Stimulated activated naive B cell treated with anti-CD40 and anti-IgM and Interleukin-4, amounts not matched to agents 10 μg/mL and 1 μg/mL and 100 μg/mL, for 72 hours (primary cell): Measurements from ENCODE around the gene KLHL2.
"Not testable (repeated sequence)": the region's sequence is repeated elsewhere in the genome, so short reads cannot be mapped to it uniquely, and the experiment has no call there.

Source experiments
- ATAC-seq, 2 donors: fragments of 150-1000 bp; cut with Tn5 transposase; replicated peaks; 2 replicates each; pipeline ENCODE4 v1.10.0; 2021; ENCODE audit warnings: moderate library complexity in 1 of 2
- DNase-seq: peaks from one replicate; pipeline ENCODE4 v3.0.0; 2021
- H3K27ac Mint-ChIP-seq: one replicate; pipeline ENCODE4 v1.8.0; 2022; ENCODE audit warnings: mild to moderate bottlenecking, mixed read lengths
- H3K27me3 Mint-ChIP-seq, 2 donors: one replicate each; pipeline ENCODE4 v1.8.0; 2022; ENCODE audit warnings: mixed read lengths in 2 of 2
- H3K36me3 Mint-ChIP-seq, 2 donors: one replicate each; pipeline ENCODE4 v1.8.0; 2022; ENCODE audit warnings: mixed read lengths in 2 of 2, mild to moderate bottlenecking in 1 of 2
- H3K4me1 Mint-ChIP-seq, 2 donors: one replicate each; pipeline ENCODE4 v1.8.0; 2022; ENCODE audit warnings: mixed read lengths in 2 of 2, mild to moderate bottlenecking in 1 of 2
- H3K4me3 Mint-ChIP-seq, 2 donors: one replicate each; pipeline ENCODE4 v1.8.0; 2022; ENCODE audit warnings: mild to moderate bottlenecking in 2 of 2, mixed read lengths in 2 of 2, moderate library complexity in 1 of 2
- H3K9me3 Mint-ChIP-seq, 2 donors: one replicate each; pipeline ENCODE4 v1.8.0; 2022; ENCODE audit warnings: mixed read lengths in 2 of 2, mild to moderate bottlenecking in 1 of 2

The KLHL2 gene

GRCh38 chr4:165273443-165273842 lies 66.1 kb downstream of the KLHL2 start:
- H3K27ac Mint-ChIP-seq, H3K27me3 Mint-ChIP-seq, H3K9me3 Mint-ChIP-seq, DNase-seq, H3K4me3 Mint-ChIP-seq, ATAC-seq: not testable (repeated sequence)
- Mint-ChIP-seq H3K4me1 (peaks cover 5 to 24% of the 10 kb centered on the region in 2 donors), H3K36me3 (peaks cover 29 to 47% of the 10 kb centered on the region in 2 donors)

DNA sequence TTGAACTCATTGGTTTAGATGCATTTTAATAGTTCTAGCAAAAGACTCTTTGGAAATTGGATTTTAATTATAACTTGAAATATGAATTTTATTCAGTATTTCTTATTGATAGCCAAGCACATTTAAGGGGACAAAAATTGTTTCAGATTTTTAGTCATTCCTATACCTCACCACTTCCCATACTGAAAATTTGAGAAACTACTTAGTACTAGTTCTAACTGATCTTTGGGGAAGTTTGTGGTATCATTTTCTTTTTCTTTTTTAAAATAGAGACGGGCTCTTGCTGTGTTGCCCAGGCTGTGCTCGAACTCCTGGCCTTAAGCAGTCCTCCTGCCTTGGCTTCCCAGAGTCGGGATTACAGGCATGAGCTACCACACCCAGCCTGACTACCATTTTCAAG lies 68.0 kb downstream of the KLHL2 start:
- H3K9me3 Mint-ChIP-seq, H3K27ac Mint-ChIP-seq, H3K27me3 Mint-ChIP-seq, DNase-seq, H3K4me3 Mint-ChIP-seq: not testable (repeated sequence)
- Mint-ChIP-seq H3K36me3 (peaks cover 28 to 40% of the 10 kb centered on the region in 2 donors), H3K4me1 (peaks cover 5 to 14% of the 10 kb centered on the region in 2 donors)
- ATAC-seq: peak; percentile 57 to 75

DNA sequence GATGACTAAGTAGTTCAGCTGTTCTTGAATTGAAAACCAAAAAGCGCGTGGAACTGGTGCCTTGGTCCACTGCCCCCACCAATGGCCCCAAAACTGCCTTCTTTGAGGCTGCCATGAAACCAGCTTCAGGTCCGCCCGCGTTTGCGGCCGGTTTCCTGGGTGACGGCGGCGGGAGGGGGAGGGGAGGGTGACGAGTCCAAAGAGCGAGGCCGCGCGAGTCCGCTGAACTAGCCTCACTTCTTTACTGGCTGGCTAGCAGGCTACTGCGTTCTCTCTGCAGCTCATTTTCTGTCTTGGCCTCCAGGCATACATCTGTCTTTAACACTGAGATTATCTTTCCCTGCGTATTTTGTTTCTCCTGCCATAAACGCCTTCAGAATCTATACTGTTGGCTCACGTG lies 72.2 kb downstream of the KLHL2 start:
- not testable (repeated sequence) for ATAC-seq, H3K4me1 Mint-ChIP-seq, H3K4me3 Mint-ChIP-seq, H3K27me3 Mint-ChIP-seq, DNase-seq, H3K9me3 Mint-ChIP-seq, H3K27ac Mint-ChIP-seq
- peaks cover 28 to 46% of the 10 kb centered on the region in 2 donors for H3K36me3 Mint-ChIP-seq

GRCh38 chr4:165284697-165285096 lies 77.3 kb downstream of the KLHL2 start:
- H3K4me1 Mint-ChIP-seq: peaks cover 22 to 36% of the 10 kb centered on the region in 2 donors
- not testable (repeated sequence) for H3K27me3 Mint-ChIP-seq, H3K9me3 Mint-ChIP-seq, H3K4me3 Mint-ChIP-seq, DNase-seq, ATAC-seq, H3K27ac Mint-ChIP-seq
- H3K36me3 Mint-ChIP-seq: peaks cover 35 to 40% of the 10 kb centered on the region in 2 donors

DNA sequence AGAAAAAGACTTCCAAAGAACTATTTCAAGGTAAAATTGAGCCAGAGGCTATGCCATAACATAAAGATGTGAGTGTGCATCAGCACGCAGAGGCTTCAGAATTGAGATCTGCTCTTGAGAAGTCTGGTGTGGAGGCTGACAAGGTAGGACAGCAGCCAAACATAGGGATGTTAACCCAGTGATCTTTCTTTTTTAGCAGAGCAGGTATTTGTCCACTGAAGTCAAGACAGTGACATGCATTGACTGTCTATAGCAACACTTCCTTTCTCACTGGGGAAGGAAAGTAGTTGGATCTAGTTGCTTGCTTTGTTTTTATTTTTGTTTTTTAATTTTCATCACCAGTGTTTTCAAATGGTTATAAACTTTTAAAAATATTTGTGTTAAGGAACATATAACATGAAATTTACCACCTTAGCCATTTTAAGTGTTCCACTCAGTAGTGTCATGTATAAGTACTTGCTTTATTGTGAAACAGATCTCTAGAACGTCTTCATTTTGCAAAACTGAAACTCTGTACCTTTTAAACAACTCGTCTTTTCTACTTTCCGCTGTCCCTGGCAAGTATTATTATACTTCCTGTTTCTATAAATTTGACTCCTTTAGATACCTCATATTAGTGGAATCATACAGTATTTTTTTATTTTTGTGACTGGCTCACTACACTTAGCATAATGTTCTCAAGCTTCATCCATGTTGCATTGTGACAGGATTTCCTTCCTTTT lies 79.4 kb downstream of the KLHL2 start:
- DNase-seq, H3K27me3 Mint-ChIP-seq, H3K9me3 Mint-ChIP-seq: not testable (repeated sequence)
- H3K36me3 Mint-ChIP-seq: peaks cover 34 to 42% of the 10 kb centered on the region in 2 donors
- H3K4me1 Mint-ChIP-seq: peaks cover 26 to 47% of the 10 kb centered on the region in 2 donors
- H3K4me3 Mint-ChIP-seq: peak overlapping the region in 1 of 2 donors; percentile 39
- peak overlapping the region; percentile 11 for H3K27ac Mint-ChIP-seq
- ATAC-seq: peak; percentile 82 to 83

GRCh38 chr4:165288226-165288625 lies 80.9 kb downstream of the KLHL2 start:
- peaks cover 3 to 5% of the 10 kb centered on the region in 2 donors for H3K9me3 Mint-ChIP-seq
- peak overlapping the region; percentile 10 for H3K27ac Mint-ChIP-seq
- H3K27me3 Mint-ChIP-seq: no peaks in the 10 kb centered on the region
- no peak overlapping the region for H3K4me3 Mint-ChIP-seq
- H3K4me1 Mint-ChIP-seq: peaks cover 26 to 47% of the 10 kb centered on the region in 2 donors
- no peak for DNase-seq
- peaks cover 25 to 28% of the 10 kb centered on the region in 2 donors for H3K36me3 Mint-ChIP-seq
- ATAC-seq: no peak

- Mint-ChIP-seq H3K4me3 (no peak overlapping the region), H3K36me3 (peaks cover 23 to 24% of the 10 kb centered on the region in 2 donors), H3K27me3 (no peaks in the 10 kb centered on the region), H3K4me1 (peaks cover 26 to 49% of the 10 kb centered on the region in 2 donors), H3K27ac (no peak overlapping the region), H3K9me3 (peaks cover 3 to 5% of the 10 kb centered on the region in 2 donors)
- ATAC-seq (no peak), DNase-seq (no peak)
Observed at GRCh38 chr4:165288639-165289422, 81.5 kb downstream of the KLHL2 start.

DNA sequence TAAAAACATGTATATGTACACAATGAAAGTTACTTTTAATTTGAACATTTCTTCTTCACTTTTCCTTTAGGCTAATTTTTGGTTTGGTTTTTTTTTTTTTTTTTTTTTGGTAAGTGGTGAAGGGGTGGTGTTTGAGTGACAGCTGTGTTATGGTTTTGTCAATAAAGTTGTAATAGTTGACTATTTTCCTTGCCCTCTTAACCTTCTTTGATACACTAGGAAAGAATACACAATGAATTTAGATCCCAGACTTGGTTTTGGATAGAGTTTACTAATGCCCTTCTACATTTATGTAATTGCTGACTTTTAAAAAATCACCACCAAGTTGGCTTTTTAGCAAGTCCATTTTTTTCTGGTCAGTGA lies 82.0 kb downstream of the KLHL2 start:
- peaks cover 2 to 3% of the 10 kb centered on the region in 2 donors for H3K9me3 Mint-ChIP-seq
- H3K4me1 Mint-ChIP-seq: peaks cover 26 to 55% of the 10 kb centered on the region in 2 donors
- DNase-seq (no peak), ATAC-seq (no peak)
- no peak overlapping the region for H3K4me3 Mint-ChIP-seq
- H3K36me3 Mint-ChIP-seq: peaks cover 20% of the 10 kb centered on the region in 2 donors
- H3K27ac Mint-ChIP-seq: no peak overlapping the region
- H3K27me3 Mint-ChIP-seq: no peaks in the 10 kb centered on the region

DNA sequence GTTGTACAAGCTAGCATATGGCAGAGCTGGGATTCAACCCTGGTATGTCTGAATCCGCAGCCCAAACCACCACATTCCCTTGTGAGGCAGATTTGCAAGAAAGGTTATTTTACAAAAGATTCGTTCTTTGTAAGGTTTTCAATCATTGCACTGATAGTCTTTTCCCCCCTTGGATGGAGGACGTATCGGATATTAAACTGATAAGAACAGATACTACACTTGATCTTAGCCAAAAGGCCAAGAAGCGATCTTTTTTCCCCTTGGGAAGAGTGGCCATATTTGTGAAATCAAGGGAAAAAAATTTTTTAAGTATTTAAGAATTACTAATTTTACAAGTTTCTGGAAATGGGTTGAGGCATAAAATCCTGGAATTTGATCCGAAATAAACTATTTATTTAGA lies 85.7 kb downstream of the KLHL2 start:
- DNase-seq (no peak), ATAC-seq (no peak)
- Mint-ChIP-seq H3K27ac (no peak overlapping the region), H3K4me1 (peaks cover 23 to 46% of the 10 kb centered on the region in 2 donors), H3K27me3 (no peaks in the 10 kb centered on the region), H3K36me3 (peaks cover 23 to 24% of the 10 kb centered on the region in 2 donors), H3K9me3 (peaks cover 0 to under 1% of the 10 kb centered on the region in 2 donors), H3K4me3 (no peak overlapping the region)

- Mint-ChIP-seq H3K27ac (no peak overlapping the region), H3K36me3 (peaks cover 23 to 31% of the 10 kb centered on the region in 2 donors), H3K4me1 (peaks cover 16 to 36% of the 10 kb centered on the region in 2 donors), H3K9me3 (no peaks in the 10 kb centered on the region), H3K4me3 (no peak overlapping the region), H3K27me3 (no peaks in the 10 kb centered on the region)
- DNase-seq (no peak), ATAC-seq (no peak)
Observed at GRCh38 chr4:165293927-165294649, 86.7 kb downstream of the KLHL2 start.

DNA sequence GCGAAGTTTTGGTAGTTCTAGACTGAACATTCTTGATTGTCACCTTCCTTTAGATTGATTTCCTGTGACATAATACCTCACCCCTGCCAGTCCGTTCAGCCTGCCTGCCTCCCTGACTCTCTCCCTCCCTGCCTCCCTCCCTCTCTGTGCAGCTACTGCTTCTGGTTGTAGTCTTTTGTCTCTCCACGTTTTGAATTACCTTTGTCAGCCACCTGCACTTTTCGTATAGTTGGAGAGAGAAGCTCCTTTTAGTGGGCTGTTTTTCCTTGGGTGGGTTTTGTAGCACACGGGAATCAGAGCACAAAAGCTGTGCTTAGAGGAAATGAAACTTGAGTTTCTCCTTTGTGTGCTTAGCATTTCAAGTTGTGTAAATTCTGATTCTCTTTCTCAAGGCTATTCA lies 87.5 kb downstream of the KLHL2 start:
- DNase-seq: peak; percentile 5
- ATAC-seq: peak; percentile 78 to 86
- H3K36me3 Mint-ChIP-seq: peaks cover 28 to 38% of the 10 kb centered on the region in 2 donors
- H3K27me3 Mint-ChIP-seq: no peaks in the 10 kb centered on the region
- H3K4me1 Mint-ChIP-seq: peaks cover 16 to 36% of the 10 kb centered on the region in 2 donors
- no peaks in the 10 kb centered on the region for H3K9me3 Mint-ChIP-seq
- peak overlapping the region; percentile 65 for H3K27ac Mint-ChIP-seq
- H3K4me3 Mint-ChIP-seq: peak overlapping the region; percentile 68 to 71

DNA sequence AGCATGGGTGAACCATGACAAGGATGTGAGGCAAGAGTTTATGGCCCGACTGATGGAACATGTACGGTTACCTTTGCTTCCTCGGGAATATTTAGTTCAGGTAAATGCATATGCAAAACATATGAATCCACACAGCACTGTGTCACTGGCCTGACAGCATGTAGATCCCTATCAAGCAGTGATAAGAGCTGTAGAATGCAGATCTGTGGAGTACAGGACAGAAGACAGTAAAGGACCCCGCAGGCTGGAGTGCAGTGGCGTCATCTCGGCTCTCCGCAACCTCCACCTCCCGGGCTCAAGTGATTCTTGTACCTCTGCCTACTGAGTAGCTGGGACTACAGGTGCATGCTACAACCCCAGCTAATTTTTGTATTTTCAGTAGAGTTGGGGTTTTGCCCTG lies 90.3 kb downstream of the KLHL2 start:
- Mint-ChIP-seq H3K9me3 (no peaks in the 10 kb centered on the region), H3K4me3 (no peak overlapping the region), H3K36me3 (peaks cover 26 to 38% of the 10 kb centered on the region in 2 donors)

DNA sequence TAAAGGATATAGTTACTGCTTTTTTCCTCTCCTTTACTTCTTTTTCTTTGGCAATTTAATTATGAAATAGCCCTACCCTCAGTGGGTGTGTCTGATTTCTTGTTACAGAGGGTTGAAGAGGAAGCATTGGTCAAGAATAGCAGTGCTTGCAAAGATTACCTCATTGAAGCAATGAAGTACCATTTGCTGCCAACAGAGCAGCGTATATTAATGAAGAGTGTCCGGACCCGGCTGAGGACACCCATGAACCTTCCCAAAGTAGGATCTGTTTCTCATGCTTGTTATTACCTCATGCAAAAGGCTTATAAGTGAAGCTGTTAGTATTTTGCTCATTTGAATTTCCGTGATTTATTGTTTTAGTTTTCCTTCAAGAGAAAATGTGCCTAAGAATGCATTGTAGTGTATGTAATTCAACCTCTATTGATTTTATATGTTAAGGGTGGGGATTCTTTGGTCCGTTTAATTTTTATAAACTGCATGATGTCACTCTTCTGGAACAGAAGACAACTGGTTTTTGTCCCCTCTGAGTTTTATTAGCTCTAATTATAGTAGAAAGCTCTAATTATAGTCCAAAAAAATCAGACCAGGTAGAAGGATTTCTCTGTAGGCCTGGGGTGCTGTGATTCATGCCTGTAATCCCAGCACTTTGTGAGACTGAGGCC lies 92.2 kb downstream of the KLHL2 start:
- peaks cover 22 to 28% of the 10 kb centered on the region in 2 donors for H3K4me1 Mint-ChIP-seq

More for the DNA sequence above, 90.3 kb downstream of the KLHL2 start:
- no peak overlapping the region for H3K27ac Mint-ChIP-seq
- DNase-seq: no peak
- peaks cover 19 to 37% of the 10 kb centered on the region in 2 donors for H3K4me1 Mint-ChIP-seq
- no peak for ATAC-seq
- no peaks in the 10 kb centered on the region for H3K27me3 Mint-ChIP-seq

GRCh38 chr4:165301833-165302232 lies 94.5 kb downstream of the KLHL2 start:
- ATAC-seq: peak; percentile 84 to 86
- no peak for DNase-seq

More for the DNA sequence above, 92.2 kb downstream of the KLHL2 start:
- Mint-ChIP-seq H3K36me3 (peaks cover 30 to 46% of the 10 kb centered on the region in 2 donors), H3K27me3 (no peaks in the 10 kb centered on the region), H3K4me3 (no peak overlapping the region), H3K9me3 (no peaks in the 10 kb centered on the region), H3K27ac (no peak overlapping the region)
- no peak for DNase-seq
- ATAC-seq: no peak

More at GRCh38 chr4:165301833-165302232, 94.5 kb downstream of the KLHL2 start:
- H3K4me3 Mint-ChIP-seq: peak overlapping the region; percentile 48 to 64
- H3K27me3 Mint-ChIP-seq: no peaks in the 10 kb centered on the region
- H3K36me3 Mint-ChIP-seq: peaks cover 24 to 40% of the 10 kb centered on the region in 2 donors
- no peaks in the 10 kb centered on the region for H3K9me3 Mint-ChIP-seq
- peaks cover 10 to 11% of the 10 kb centered on the region in 2 donors for H3K4me1 Mint-ChIP-seq
- peak overlapping the region; percentile 32 for H3K27ac Mint-ChIP-seq
